GM21390 (cell line): ENCODE results near the gene CATSPERB.
"Not testable (repeated sequence)": the region's sequence is repeated elsewhere in the genome, so short reads cannot be mapped to it uniquely, and the experiment has no call there.

Source experiments
- ATAC-seq: cut with Tn5 transposase; IDR thresholded peaks from one replicate; pipeline ENCODE4 v1.9.1; 2021; ENCODE audit not compliant: unreplicated experiment

The CATSPERB gene

GRCh38 chr14:91737619-91738018 is 5.7 kb upstream of the CATSPERB start:
- no peak for ATAC-seq

- ATAC-seq: no peak
Observed at GRCh38 chr14:91732859-91733477, 1.1 kb upstream of the CATSPERB start.

- ATAC-seq: no peak
Observed at GRCh38 chr14:91732439-91732838, 553 bp upstream of the CATSPERB start.

- no peak for ATAC-seq
Observed at GRCh38 chr14:91731018-91731417, 868 bp downstream of the CATSPERB start.

GRCh38 chr14:91729756-91730155 is 2.1 kb downstream of the CATSPERB start:
- no peak for ATAC-seq

GRCh38 chr14:91728616-91729183 is 3.2 kb downstream of the CATSPERB start:
- ATAC-seq: no peak

- no peak for ATAC-seq
Observed at GRCh38 chr14:91727121-91727520, 4.8 kb downstream of the CATSPERB start.

GRCh38 chr14:91723501-91723900 is 8.4 kb downstream of the CATSPERB start:
- no peak for ATAC-seq

- no peak for ATAC-seq
Observed at GRCh38 chr14:91722386-91722785, 9.5 kb downstream of the CATSPERB start.

GRCh38 chr14:91719839-91720238 is 12.0 kb downstream of the CATSPERB start:
- no peak for ATAC-seq

GRCh38 chr14:91716999-91717398 is 14.9 kb downstream of the CATSPERB start:
- no peak for ATAC-seq

GRCh38 chr14:91714805-91715204 is 17.1 kb downstream of the CATSPERB start:
- no peak for ATAC-seq

GRCh38 chr14:91708795-91709194 is 23.1 kb downstream of the CATSPERB start:
- ATAC-seq: no peak

GRCh38 chr14:91706996-91707395 is 24.9 kb downstream of the CATSPERB start:
- ATAC-seq: no peak

- ATAC-seq: no peak
Observed at GRCh38 chr14:91694643-91695042, 37.2 kb downstream of the CATSPERB start.

GRCh38 chr14:91693346-91693745 is 38.5 kb downstream of the CATSPERB start:
- ATAC-seq: no peak

- ATAC-seq: no peak
Observed at GRCh38 chr14:91692075-91692474, 39.8 kb downstream of the CATSPERB start.

- no peak for ATAC-seq
Observed at GRCh38 chr14:91689608-91690007, 42.3 kb downstream of the CATSPERB start.

- ATAC-seq: not testable (repeated sequence)
Observed at GRCh38 chr14:91687436-91687835, 44.5 kb downstream of the CATSPERB start.

GRCh38 chr14:91685600-91685999 is 46.3 kb downstream of the CATSPERB start:
- ATAC-seq: no peak

- no peak for ATAC-seq
Observed at GRCh38 chr14:91681893-91682563, 49.9 kb downstream of the CATSPERB start.

GRCh38 chr14:91681118-91681517 is 50.8 kb downstream of the CATSPERB start:
- ATAC-seq: no peak
